ENCODE measurements around the gene PPP4C.
"Not testable (repeated sequence)": the region's sequence is repeated elsewhere in the genome, so short reads cannot be mapped to it uniquely, and the experiment has no call there.

The PPP4C gene

GRCh38 chr16:30040690-30041089 lies 35.1 kb upstream of the PPP4C start:
- not testable (repeated sequence) for H3K4me3 ChIP-seq (ENCODE audit: low read depth in 1 of 2, low read length in 2 of 2); H3K27me3 ChIP-seq (ENCODE audit: control insufficient read depth in 1 of 2, insufficient read depth in 2 of 2, low read length in 2 of 2); H3K27ac ChIP-seq (ENCODE audit: low read depth, low read length); H3K4me1 ChIP-seq (ENCODE audit: insufficient read depth, low read length); H3K9ac ChIP-seq (ENCODE audit: low read length); H3K9me3 ChIP-seq (ENCODE audit: low read length); H3K36me3 ChIP-seq (ENCODE audit: insufficient read depth, low read length)

GRCh38 chr16:30041841-30042240 lies 34.0 kb upstream of the PPP4C start:
- Histone ChIP-seq H3K36me3 (ENCODE audit: insufficient read depth, low read length) (no peaks in the 10 kb centered on the region), H3K4me3 (ENCODE audit: low read depth in 1 of 2, low read length in 2 of 2) (no peak overlapping the region), H3K9ac (ENCODE audit: low read length) (no peak overlapping the region), H3K27me3 (ENCODE audit: control insufficient read depth in 1 of 2, insufficient read depth in 2 of 2, low read length in 2 of 2) (no peaks in the 10 kb centered on the region), H3K4me1 (ENCODE audit: insufficient read depth, low read length) (no peaks in the 10 kb centered on the region), H3K27ac (ENCODE audit: low read depth, low read length) (no peak overlapping the region), H3K9me3 (ENCODE audit: low read length) (no peaks in the 10 kb centered on the region)

GRCh38 chr16:30046178-30046577 lies 29.6 kb upstream of the PPP4C start:
- H3K4me3 ChIP-seq (ENCODE audit: low read depth in 1 of 2, low read length in 2 of 2): no peak overlapping the region
- H3K9me3 ChIP-seq (ENCODE audit: low read length): no peaks in the 10 kb centered on the region
- no peak overlapping the region for H3K9ac ChIP-seq (ENCODE audit: low read length)
- no peak overlapping the region for H3K27ac ChIP-seq (ENCODE audit: low read depth, low read length)
- no peaks in the 10 kb centered on the region for H3K36me3 ChIP-seq (ENCODE audit: insufficient read depth, low read length)
- no peaks in the 10 kb centered on the region for H3K27me3 ChIP-seq (ENCODE audit: control insufficient read depth in 1 of 2, insufficient read depth in 2 of 2, low read length in 2 of 2)
- H3K4me1 ChIP-seq (ENCODE audit: insufficient read depth, low read length): no peaks in the 10 kb centered on the region

- Histone ChIP-seq H3K27me3 (ENCODE audit: control insufficient read depth in 1 of 2, insufficient read depth in 2 of 2, low read length in 2 of 2) (no peaks in the 10 kb centered on the region), H3K9me3 (ENCODE audit: low read length) (no peaks in the 10 kb centered on the region), H3K9ac (ENCODE audit: low read length) (no peak overlapping the region), H3K4me3 (ENCODE audit: low read depth in 1 of 2, low read length in 2 of 2) (no peak overlapping the region), H3K4me1 (ENCODE audit: insufficient read depth, low read length) (no peaks in the 10 kb centered on the region), H3K27ac (ENCODE audit: low read depth, low read length) (no peak overlapping the region), H3K36me3 (ENCODE audit: insufficient read depth, low read length) (no peaks in the 10 kb centered on the region)
Observed at GRCh38 chr16:30046588-30046987, 29.2 kb upstream of the PPP4C start.

- Histone ChIP-seq H3K36me3 (ENCODE audit: insufficient read depth, low read length) (no peaks in the 10 kb centered on the region), H3K4me1 (ENCODE audit: insufficient read depth, low read length) (peaks cover 7% of the 10 kb centered on the region), H3K9me3 (ENCODE audit: low read length) (no peaks in the 10 kb centered on the region), H3K4me3 (ENCODE audit: low read depth in 1 of 2, low read length in 2 of 2) (no peak overlapping the region), H3K27ac (ENCODE audit: low read depth, low read length) (no peak overlapping the region), H3K9ac (ENCODE audit: low read length) (no peak overlapping the region), H3K27me3 (ENCODE audit: control insufficient read depth in 1 of 2, insufficient read depth in 2 of 2, low read length in 2 of 2) (no peaks in the 10 kb centered on the region)
Observed at GRCh38 chr16:30049871-30050270, 25.9 kb upstream of the PPP4C start.

- Histone ChIP-seq H3K27me3 (ENCODE audit: control insufficient read depth in 1 of 2, insufficient read depth in 2 of 2, low read length in 2 of 2) (no peaks in the 10 kb centered on the region), H3K4me1 (ENCODE audit: insufficient read depth, low read length) (peaks cover 7% of the 10 kb centered on the region), H3K9me3 (ENCODE audit: low read length) (no peaks in the 10 kb centered on the region), H3K9ac (ENCODE audit: low read length) (no peak overlapping the region), H3K4me3 (ENCODE audit: low read depth in 1 of 2, low read length in 2 of 2) (no peak overlapping the region), H3K36me3 (ENCODE audit: insufficient read depth, low read length) (no peaks in the 10 kb centered on the region), H3K27ac (ENCODE audit: low read depth, low read length) (no peak overlapping the region)
Observed at GRCh38 chr16:30051518-30051917, 24.3 kb upstream of the PPP4C start.

- peak overlapping the region; percentile 27 for H3K27ac ChIP-seq (ENCODE audit: low read depth, low read length)
- no peaks in the 10 kb centered on the region for H3K9me3 ChIP-seq (ENCODE audit: low read length)
- H3K4me3 ChIP-seq (ENCODE audit: low read depth in 1 of 2, low read length in 2 of 2): peak overlapping the region; percentile 75 to 79
- H3K9ac ChIP-seq (ENCODE audit: low read length): peak overlapping the region; percentile 28
- peaks cover 7% of the 10 kb centered on the region for H3K4me1 ChIP-seq (ENCODE audit: insufficient read depth, low read length)
- H3K36me3 ChIP-seq (ENCODE audit: insufficient read depth, low read length): no peaks in the 10 kb centered on the region
- H3K27me3 ChIP-seq (ENCODE audit: control insufficient read depth in 1 of 2, insufficient read depth in 2 of 2, low read length in 2 of 2): no peaks in the 10 kb centered on the region
Observed at GRCh38 chr16:30052671-30053372, 23.0 kb upstream of the PPP4C start.

GRCh38 chr16:30053376-30054015 lies 22.3 kb upstream of the PPP4C start:
- peak overlapping the region; percentile 75 to 79 for H3K4me3 ChIP-seq (ENCODE audit: low read depth in 1 of 2, low read length in 2 of 2)
- no peaks in the 10 kb centered on the region for H3K36me3 ChIP-seq (ENCODE audit: insufficient read depth, low read length)
- peak overlapping the region; percentile 28 for H3K9ac ChIP-seq (ENCODE audit: low read length)
- peak overlapping the region; percentile 27 for H3K27ac ChIP-seq (ENCODE audit: low read depth, low read length)
- no peaks in the 10 kb centered on the region for H3K9me3 ChIP-seq (ENCODE audit: low read length)
- no peaks in the 10 kb centered on the region for H3K27me3 ChIP-seq (ENCODE audit: control insufficient read depth in 1 of 2, insufficient read depth in 2 of 2, low read length in 2 of 2)
- H3K4me1 ChIP-seq (ENCODE audit: insufficient read depth, low read length): peaks cover 7% of the 10 kb centered on the region

GRCh38 chr16:30054451-30054850 lies 21.3 kb upstream of the PPP4C start:
- Histone ChIP-seq H3K27me3 (ENCODE audit: control insufficient read depth in 1 of 2, insufficient read depth in 2 of 2, low read length in 2 of 2) (no peaks in the 10 kb centered on the region), H3K27ac (ENCODE audit: low read depth, low read length) (no peak overlapping the region), H3K4me1 (ENCODE audit: insufficient read depth, low read length) (peaks cover 7% of the 10 kb centered on the region), H3K4me3 (ENCODE audit: low read depth in 1 of 2, low read length in 2 of 2) (no peak overlapping the region), H3K9ac (ENCODE audit: low read length) (no peak overlapping the region), H3K9me3 (ENCODE audit: low read length) (no peaks in the 10 kb centered on the region), H3K36me3 (ENCODE audit: insufficient read depth, low read length) (no peaks in the 10 kb centered on the region)

- no peaks in the 10 kb centered on the region for H3K9me3 ChIP-seq (ENCODE audit: low read length)
- H3K36me3 ChIP-seq (ENCODE audit: insufficient read depth, low read length): no peaks in the 10 kb centered on the region
- H3K27ac ChIP-seq (ENCODE audit: low read depth, low read length): no peak overlapping the region
- peaks cover 7% of the 10 kb centered on the region for H3K4me1 ChIP-seq (ENCODE audit: insufficient read depth, low read length)
- H3K4me3 ChIP-seq (ENCODE audit: low read depth in 1 of 2, low read length in 2 of 2): no peak overlapping the region
- no peaks in the 10 kb centered on the region for H3K27me3 ChIP-seq (ENCODE audit: control insufficient read depth in 1 of 2, insufficient read depth in 2 of 2, low read length in 2 of 2)
- H3K9ac ChIP-seq (ENCODE audit: low read length): no peak overlapping the region
Observed at GRCh38 chr16:30054959-30055553, 20.7 kb upstream of the PPP4C start.

- no peak overlapping the region for H3K4me3 ChIP-seq (ENCODE audit: low read depth in 1 of 2, low read length in 2 of 2)
Observed at GRCh38 chr16:30060346-30060745, 15.4 kb upstream of the PPP4C start.

More at GRCh38 chr16:30060346-30060745, 15.4 kb upstream of the PPP4C start:
- Histone ChIP-seq H3K4me1 (ENCODE audit: insufficient read depth, low read length) (peaks cover 9% of the 10 kb centered on the region), H3K9ac (ENCODE audit: low read length) (no peak overlapping the region), H3K27ac (ENCODE audit: low read depth, low read length) (no peak overlapping the region), H3K36me3 (ENCODE audit: insufficient read depth, low read length) (no peaks in the 10 kb centered on the region), H3K27me3 (ENCODE audit: control insufficient read depth in 1 of 2, insufficient read depth in 2 of 2, low read length in 2 of 2) (no peaks in the 10 kb centered on the region), H3K9me3 (ENCODE audit: low read length) (no peaks in the 10 kb centered on the region)
